Type B pancreatic cell (in vitro differentiated cells): ENCODE measurements around the gene HAX1. TPM values are rescaled to one million over a fixed set of nuclear protein-coding genes. Genes with fewer than 3 reads are reported as not detected.
"Not testable (repeated sequence)": the region's sequence is repeated elsewhere in the genome, so short reads cannot be mapped to it uniquely, and the experiment has no call there.

Experiments used
- DNase-seq: peaks from one replicate; pipeline ENCODE4 v3.0.0; 2021; ENCODE audit warnings: mixed read lengths; ENCODE audit not compliant: unreplicated experiment; ENCODE audit errors: extremely low spot score
- H3K27ac Mint-ChIP-seq: 2 replicates; pipeline ENCODE4 v1.8.0; 2021; ENCODE audit warnings: mild to moderate bottlenecking, mixed read lengths
- H3K27me3 Mint-ChIP-seq: 2 replicates; pipeline ENCODE4 v1.8.0; 2021; ENCODE audit warnings: mixed read lengths
- H3K36me3 Mint-ChIP-seq: 2 replicates; pipeline ENCODE4 v1.8.0; 2021; ENCODE audit warnings: mixed read lengths
- H3K4me1 Mint-ChIP-seq: one replicate; pipeline ENCODE4 v1.8.0; 2021; ENCODE audit warnings: mixed read lengths; ENCODE audit not compliant: unreplicated experiment
- H3K4me3 Mint-ChIP-seq: 2 replicates; pipeline ENCODE4 v1.8.0; 2021; ENCODE audit warnings: mild to moderate bottlenecking, mixed read lengths
- H3K9me3 Mint-ChIP-seq: 2 replicates; pipeline ENCODE4 v1.8.0; 2021; ENCODE audit warnings: mixed read lengths
- total RNA-seq: library from RNA; stranded (reverse); gene quantifications from 2 replicates; pipeline ENCODE4 v1.2.1, GENCODE V29; 2021; ENCODE audit warnings: low replicate concordance
- TF ChIP-seq, protein P1 (sequence below): fragments of 200-600 bp; sonication (generic); conservative IDR thresholded peaks from 2 replicates; pipeline ENCODE4 v1.5.0; 2021; ENCODE audit warnings: antibody characterized with exemption, mild to moderate bottlenecking

HAX1 gene
- total RNA-seq, 1 donor from 2014 or later = 62.2 TPM

DNA sequence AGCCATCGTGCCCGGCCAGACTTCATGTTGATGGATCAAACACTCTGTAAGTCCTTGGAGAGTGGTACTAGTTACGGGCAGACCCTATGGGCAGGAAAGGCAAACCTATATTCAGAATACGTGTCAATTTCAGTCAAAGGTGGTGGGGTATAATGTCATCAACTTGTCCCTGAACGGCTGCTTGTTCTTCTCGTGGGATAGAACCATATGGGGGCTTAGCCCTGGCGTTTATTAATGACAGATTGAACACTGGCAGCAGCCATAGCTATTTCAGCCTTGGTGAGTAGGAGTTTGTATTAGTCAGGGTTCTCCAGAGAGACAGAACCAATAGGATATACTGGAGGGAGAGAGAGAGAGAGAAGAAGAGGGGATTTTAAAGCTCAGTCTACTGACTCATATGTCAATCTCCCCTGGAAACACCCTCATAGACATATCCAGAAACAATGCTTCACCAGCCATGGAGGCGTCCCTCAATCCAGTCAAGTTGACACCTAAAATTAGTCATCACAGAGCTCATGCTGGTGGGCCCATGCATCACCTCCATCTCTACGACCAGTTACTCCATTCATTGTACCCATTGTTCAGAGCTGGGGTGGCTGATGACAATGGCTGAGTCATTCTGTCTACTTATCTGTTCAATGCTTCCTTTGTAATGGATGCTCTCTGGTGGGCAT, 32.4 kb downstream of the HAX1 start:
- no peaks in the 10 kb centered on the region for H3K36me3 Mint-ChIP-seq
- no peak overlapping the region for H3K4me3 Mint-ChIP-seq
- TF ChIP-seq, protein P1, sequence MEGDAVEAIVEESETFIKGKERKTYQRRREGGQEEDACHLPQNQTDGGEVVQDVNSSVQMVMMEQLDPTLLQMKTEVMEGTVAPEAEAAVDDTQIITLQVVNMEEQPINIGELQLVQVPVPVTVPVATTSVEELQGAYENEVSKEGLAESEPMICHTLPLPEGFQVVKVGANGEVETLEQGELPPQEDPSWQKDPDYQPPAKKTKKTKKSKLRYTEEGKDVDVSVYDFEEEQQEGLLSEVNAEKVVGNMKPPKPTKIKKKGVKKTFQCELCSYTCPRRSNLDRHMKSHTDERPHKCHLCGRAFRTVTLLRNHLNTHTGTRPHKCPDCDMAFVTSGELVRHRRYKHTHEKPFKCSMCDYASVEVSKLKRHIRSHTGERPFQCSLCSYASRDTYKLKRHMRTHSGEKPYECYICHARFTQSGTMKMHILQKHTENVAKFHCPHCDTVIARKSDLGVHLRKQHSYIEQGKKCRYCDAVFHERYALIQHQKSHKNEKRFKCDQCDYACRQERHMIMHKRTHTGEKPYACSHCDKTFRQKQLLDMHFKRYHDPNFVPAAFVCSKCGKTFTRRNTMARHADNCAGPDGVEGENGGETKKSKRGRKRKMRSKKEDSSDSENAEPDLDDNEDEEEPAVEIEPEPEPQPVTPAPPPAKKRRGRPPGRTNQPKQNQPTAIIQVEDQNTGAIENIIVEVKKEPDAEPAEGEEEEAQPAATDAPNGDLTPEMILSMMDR = no peak
- H3K27ac Mint-ChIP-seq = no peak overlapping the region
- peaks cover 15% of the 10 kb centered on the region for H3K27me3 Mint-ChIP-seq
- H3K4me1 Mint-ChIP-seq = no peaks in the 10 kb centered on the region
- no peak for DNase-seq
- no peaks in the 10 kb centered on the region for H3K9me3 Mint-ChIP-seq

DNA sequence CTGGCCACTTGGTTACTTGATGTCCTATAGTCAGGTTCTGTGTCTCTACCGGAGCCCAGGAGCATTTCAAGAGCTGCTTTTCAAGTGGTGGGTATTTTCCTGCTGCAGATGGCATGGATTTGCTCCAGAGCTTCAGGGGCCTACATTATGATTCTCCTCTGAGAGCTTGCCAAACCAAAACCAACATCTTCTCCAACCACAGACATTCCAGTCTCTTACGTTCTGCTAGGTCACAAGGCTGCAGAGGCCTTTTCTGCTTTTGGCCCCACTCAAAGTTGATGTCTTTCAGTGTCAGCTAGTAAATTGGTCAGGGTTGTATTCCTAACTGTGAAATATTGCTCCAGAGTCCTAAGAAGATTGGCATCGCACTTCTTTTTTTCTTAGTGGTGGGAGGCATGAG, 33.7 kb downstream of the HAX1 start:
- H3K4me1 Mint-ChIP-seq = no peaks in the 10 kb centered on the region
- TF ChIP-seq, protein P1 = no peak
- no peak overlapping the region for H3K27ac Mint-ChIP-seq
- peaks cover 15% of the 10 kb centered on the region for H3K27me3 Mint-ChIP-seq
- no peak overlapping the region for H3K4me3 Mint-ChIP-seq
- no peaks in the 10 kb centered on the region for H3K36me3 Mint-ChIP-seq
- no peaks in the 10 kb centered on the region for H3K9me3 Mint-ChIP-seq
- no peak for DNase-seq

DNA sequence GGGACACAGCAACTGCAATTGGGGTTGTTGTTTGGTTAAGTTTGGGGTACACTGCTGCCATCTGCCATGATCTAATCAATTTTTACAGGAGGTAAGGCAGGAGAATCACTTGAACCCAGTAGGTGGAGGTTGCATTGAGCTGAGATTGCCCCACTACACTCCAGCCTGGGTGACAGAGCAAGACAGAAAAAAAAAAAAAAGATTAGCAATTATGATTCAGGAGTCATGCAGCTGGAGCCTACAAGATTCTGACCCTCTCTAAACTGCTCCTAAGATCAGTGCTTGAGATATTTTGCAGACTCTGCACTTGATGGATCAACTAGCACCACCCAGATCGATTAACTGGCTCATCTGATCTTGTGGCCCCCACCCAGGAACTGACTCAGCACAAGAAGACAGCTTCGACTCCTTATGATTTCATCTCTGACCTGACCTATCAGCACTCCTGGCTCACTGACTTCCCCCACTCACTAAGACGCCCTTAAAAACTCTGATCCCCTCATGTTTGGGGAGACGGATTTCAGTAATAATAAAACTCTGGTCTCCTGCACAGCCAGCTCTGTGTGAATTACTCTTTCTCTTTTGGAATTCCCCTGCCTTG, 35.3 kb downstream of the HAX1 start:
- not testable (repeated sequence) for H3K4me1 Mint-ChIP-seq, H3K27ac Mint-ChIP-seq, DNase-seq, H3K9me3 Mint-ChIP-seq, H3K4me3 Mint-ChIP-seq, H3K36me3 Mint-ChIP-seq
- H3K27me3 Mint-ChIP-seq = peaks cover 15% of the 10 kb centered on the region

DNA sequence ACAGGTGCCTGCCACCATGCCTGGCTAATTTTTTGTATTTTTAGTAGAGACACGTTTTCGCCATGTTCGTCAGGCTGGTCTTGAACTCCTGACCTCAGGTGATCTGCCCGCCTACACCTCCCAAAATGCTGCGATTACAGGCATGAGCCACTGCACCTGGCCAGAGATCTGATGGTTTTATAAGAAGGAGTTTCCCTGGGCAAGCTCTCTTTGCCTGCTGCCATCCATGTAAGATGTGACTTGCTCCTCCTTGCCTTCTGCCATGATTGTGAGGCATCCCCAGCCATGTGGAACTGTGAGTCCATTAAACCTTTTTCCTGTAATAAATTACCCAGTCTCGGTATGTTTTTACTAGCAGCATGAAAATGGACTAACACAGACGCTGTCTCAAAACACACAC, 36.7 kb downstream of the HAX1 start:
- not testable (repeated sequence) for H3K9me3 Mint-ChIP-seq, DNase-seq, H3K27ac Mint-ChIP-seq, H3K4me3 Mint-ChIP-seq, H3K36me3 Mint-ChIP-seq, H3K4me1 Mint-ChIP-seq
- H3K27me3 Mint-ChIP-seq = peaks cover 15% of the 10 kb centered on the region

DNA sequence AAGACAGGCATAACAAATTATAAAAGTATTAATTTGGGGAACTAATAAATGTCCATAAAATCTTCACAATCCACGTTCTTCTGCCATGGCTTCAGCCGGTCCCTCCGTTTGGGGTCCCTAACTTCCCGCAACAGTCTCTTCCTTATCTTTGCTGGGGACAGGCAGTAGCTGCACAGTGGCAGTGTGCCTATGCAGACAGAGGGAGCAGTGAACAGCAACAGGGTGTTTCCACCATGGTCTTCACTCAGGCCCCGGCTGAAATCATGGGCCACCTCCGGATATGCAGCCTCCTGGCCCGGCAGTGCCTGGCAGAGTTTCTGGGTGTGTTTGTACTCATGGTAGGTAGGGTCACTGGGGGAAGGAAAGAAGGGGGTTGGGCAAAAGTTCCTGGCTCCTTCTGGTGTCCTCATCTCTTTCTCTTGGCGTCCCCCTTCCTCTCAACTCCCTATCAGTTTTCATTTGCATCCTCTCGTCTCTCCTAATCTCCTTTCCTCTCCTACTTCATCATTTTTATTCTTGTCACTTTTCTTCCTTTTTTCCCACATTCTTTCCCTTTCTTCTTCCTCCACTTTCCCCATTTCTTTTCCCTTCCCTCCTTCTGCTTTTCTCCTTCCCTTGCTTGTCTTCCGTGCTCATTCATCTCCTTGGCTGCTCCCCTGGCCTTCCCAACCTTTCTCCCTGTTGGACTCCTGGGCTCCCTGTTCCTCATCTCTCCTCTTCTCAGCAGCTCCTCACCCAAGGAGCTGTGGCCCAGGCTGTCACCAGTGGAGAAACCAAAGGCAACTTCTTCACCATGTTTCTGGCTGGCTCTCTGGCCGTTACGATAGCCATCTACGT, 40.0 kb downstream of the HAX1 start:
- not testable (repeated sequence) for H3K27me3 Mint-ChIP-seq, H3K4me1 Mint-ChIP-seq, H3K9me3 Mint-ChIP-seq, H3K36me3 Mint-ChIP-seq, DNase-seq, H3K27ac Mint-ChIP-seq, H3K4me3 Mint-ChIP-seq

DNA sequence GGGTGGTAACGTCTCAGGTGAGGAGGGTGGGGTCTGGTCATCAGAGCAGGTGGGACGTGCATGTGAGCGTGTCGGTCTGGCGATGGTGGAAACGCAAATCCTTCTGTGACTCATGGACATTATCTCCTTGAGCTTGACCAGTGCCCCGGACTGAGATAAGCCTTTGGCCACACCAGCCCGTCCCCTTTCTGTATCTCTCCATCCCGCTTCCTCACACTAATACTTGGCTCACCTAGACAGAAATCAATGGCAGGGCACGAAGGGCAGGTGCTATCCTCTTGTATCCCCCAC, 40.6 kb downstream of the HAX1 start:
- Mint-ChIP-seq H3K9me3 (peaks cover under 1% of the 10 kb centered on the region), H3K27ac (no peak overlapping the region), H3K4me3 (no peak overlapping the region), H3K36me3 (no peaks in the 10 kb centered on the region), H3K27me3 (peaks cover 13% of the 10 kb centered on the region), H3K4me1 (no peaks in the 10 kb centered on the region)
- DNase-seq = no peak
- TF ChIP-seq, protein P1 = no peak

DNA sequence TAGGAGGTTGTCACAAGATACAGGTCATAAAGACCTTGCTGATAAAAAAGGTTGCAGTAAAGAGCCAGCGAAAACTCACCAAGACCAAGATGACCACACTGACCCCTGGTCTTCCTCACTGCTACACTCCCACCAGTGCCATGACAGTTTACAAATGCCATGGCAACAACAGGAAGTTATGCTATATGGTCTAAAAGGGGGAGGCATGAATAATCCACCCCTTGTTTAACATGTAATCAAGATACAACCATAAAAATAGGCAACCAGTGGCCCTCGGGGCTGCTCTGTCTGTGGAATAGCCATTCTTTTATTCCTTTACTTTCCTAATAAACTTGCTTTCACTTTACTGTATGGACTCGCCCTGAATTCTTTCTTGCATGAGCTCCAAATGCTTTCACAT, 41.8 kb downstream of the HAX1 start:
- H3K27ac Mint-ChIP-seq, H3K4me1 Mint-ChIP-seq, H3K9me3 Mint-ChIP-seq, H3K4me3 Mint-ChIP-seq, DNase-seq, H3K36me3 Mint-ChIP-seq: not testable (repeated sequence)
- H3K27me3 Mint-ChIP-seq = peaks cover 11% of the 10 kb centered on the region
